ENCODE data around the gene PPARGC1A. TPM values are rescaled to one million over a fixed set of nuclear protein-coding genes. Genes with fewer than 3 reads are reported as not detected.

Gene PPARGC1A
- total RNA-seq, 1 donor from 2014 or later, result 5.5 TPM

DNA sequence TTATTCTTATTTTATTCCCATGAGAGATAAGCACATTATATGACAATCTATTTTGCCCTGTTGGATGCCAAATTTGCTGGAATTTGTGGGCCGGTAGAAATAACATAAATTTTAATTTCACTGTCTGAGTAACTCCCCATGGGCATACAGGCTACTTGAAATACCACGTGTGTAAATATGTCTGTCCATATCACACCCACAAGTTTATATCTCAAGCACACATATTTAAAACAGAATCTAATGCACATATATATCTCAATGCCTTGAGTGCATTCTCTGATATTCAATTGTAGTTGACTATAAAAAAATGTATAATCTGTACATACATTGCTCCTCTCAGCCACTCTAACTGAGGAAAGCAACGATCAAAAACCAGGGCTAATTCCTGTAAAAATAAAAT is 51.2 kb downstream of the PPARGC1A start:
- DNase-seq, result no peak

DNA sequence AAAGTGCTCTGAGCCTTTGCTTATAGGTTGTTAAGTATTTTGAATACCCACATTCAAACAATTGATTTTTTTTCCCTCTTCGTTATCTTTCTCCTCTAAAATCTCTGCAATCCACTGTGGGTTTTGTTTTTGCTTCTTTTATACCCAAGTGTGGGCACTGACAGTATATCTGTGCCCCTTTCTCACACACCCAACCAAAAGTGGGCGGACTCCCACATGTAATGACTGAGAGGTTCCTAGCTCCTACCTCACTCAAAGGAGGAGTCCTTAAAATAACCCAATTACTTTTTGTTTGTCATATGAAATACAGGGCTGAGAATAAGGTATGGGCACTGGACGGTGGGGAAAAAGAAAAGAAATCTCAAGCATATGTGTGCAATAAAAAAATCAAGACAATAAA is 51.7 kb downstream of the PPARGC1A start:
- no peak for DNase-seq

DNA sequence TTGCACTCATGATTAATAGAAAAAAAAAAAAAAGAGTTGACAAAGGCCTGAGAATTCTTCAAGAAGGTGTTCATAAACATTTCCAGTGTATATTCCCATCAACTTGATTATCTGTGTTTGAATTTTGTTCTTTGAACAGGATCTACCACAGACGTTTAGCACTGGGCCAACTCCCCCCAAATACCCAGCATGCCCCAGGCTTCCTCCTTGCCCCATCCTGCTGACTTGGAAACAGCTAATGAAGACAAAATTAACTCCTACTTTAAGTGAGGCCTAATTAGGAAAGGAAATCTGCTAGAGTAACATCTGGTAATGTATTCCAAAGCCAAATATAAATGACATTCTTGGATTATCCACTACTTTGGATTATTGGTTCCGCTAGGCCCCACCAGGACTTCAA is 52.5 kb downstream of the PPARGC1A start:
- DNase-seq, result no peak

DNA sequence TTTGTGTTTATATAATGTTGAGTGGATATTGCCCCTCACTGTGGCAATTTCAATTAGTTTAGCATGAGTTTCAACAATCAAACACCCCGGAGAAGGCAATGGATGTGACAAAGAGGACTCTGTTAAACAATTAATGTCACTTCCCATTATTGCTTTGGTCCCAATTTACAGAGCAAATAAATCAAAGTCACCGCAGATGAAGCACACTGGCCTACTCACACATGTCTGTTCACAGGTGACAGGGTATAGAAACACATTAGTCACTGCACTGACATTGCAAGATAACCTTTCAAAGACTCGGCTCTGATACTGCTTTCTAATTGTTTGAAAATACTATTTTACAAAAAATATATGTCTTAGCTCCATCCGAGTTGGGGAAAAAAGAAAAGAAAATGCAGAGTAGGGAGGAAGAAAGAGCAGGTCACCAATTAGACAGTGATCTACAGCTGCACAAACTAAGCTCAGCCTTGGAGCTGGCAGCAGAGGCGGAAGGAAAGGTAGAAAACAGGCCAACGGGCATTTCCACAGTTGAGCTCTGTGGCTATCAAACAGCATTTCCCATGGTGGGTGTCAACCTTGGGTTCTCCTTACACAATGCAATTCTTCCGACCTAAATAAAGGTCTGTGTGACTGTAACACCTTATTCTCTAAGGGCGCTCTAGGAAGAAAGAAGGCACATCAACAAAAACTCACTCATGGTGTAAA is 53.9 kb downstream of the PPARGC1A start:
- DNase-seq, result no peak

DNA sequence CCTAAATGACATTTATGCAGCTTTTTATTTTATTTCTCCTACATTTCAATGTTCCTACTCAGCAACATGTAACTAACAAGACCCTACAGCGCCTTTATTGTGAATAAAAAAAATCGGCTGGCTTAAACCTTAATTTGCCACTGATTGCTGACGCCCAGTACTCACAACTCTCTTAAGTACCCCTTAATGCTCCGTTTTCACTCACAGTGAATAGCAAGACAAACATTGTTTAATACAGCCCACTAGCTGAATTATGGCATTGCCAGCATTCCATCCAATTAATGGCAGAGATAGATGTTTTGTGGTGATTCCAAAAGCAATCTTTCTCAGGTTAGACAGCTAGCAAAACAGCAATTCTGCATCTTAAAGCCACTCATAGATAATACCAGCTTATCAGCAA is 61.1 kb downstream of the PPARGC1A start:
- DNase-seq, result no peak

- DNase-seq, result no peak
These were observed 61.7 kb downstream of the PPARGC1A start for GRCh38 chr4:23828020-23828715.

- DNase-seq, result no peak
These were observed 67.7 kb downstream of the PPARGC1A start for GRCh38 chr4:23822181-23822580.

- DNase-seq, result no peak
These were observed 70.8 kb downstream of the PPARGC1A start for GRCh38 chr4:23819041-23819511.

GRCh38 chr4:23818097-23818885 is 71.6 kb downstream of the PPARGC1A start:
- DNase-seq, result no peak

- DNase-seq, result no peak
These were observed 74.7 kb downstream of the PPARGC1A start for GRCh38 chr4:23814996-23815660.

GRCh38 chr4:23814587-23814986 is 75.3 kb downstream of the PPARGC1A start:
- no peak for DNase-seq

DNA sequence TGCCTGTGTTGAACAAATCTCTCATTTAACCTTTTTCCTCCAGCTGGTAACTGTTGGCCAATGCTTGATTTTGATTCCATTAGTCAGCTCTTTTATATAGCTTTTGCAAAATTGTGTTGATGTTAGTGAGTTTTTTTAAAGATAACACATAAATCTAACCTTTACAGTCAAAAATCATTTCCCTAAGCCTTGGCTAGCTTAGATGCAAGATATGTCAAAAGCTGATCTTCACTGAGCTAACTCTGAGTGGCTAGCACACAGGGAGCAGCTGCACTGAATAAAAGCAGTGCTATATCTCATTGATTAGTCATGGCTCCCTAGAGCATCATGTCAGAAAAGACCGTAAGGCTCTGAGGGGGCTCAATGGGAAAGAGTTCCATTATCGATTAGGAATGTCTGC is 78.7 kb downstream of the PPARGC1A start:
- DNase-seq, result no peak

DNA sequence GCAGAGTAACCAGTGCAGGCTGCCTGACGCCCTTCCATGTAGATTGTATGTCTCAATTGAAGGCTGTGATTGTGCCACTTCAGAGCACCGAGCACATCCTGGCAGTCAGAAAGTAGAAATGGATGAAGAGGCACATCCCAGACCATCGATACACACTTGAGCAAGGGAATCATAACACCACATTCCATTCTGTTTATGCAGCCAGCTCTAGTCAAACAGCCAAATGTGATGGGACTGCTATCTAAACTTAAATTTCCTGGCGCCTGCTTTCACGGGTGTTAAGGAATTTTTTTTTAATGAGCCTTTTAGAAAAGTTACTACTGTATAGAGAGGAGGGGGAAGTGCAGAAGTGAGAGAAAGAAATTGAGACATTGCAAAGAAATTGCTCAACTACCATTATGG is 84.4 kb downstream of the PPARGC1A start:
- no peak for DNase-seq

GRCh38 chr4:23789762-23790161 is 100.1 kb downstream of the PPARGC1A start:
- DNase-seq, result no peak

DNA sequence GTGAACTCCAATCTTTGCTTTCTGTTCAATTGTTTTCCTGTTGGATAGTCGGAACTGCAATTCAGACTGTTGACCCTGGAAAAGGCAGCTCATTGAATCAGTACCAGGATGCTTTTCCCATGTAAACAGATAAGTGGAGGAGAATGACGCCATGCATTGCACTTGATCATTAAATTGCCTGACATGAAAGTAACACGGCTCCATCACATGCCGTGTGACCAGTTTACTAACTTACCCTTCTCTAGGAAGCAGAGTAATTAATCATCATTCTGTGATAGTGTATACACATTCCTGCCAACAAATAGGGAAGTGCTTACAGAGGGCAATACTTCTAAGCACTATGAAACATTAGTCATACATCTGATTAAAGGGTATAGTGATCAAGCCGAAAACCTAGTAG is 101.4 kb downstream of the PPARGC1A start:
- no peak for DNase-seq

- no peak for DNase-seq
These were observed 101.8 kb downstream of the PPARGC1A start for GRCh38 chr4:23788027-23788426.

DNA sequence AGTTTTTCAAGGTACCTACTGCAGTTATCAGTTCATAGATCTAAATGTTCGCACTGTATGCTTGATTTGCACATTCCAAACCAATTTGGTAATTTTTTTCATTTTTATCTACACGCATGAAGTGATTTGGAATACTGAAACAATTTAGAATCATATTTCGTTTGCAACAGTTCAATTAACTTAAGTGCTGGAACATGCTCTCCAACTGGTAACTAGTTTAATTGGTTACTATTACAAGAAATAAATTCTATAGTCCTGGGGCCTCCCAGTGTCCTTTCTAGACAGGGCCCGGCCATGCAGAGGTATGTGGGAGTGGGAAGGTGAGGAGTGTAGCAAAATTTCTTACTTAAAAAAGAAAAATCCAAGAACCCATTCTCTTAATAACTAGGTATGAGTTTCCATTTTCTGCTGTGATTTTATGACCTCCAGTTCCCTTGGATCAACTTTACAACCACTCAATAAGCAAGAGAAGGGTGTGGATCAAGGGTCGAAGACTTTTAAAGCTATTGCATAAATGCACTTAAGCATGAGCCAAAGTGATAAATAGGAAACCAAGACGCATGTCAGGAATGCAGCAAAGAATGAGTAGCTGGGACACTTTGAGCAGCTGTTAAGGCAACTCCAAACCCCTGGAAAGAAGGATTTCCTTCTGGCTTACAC is 106.9 kb downstream of the PPARGC1A start:
- no peak for DNase-seq

DNA sequence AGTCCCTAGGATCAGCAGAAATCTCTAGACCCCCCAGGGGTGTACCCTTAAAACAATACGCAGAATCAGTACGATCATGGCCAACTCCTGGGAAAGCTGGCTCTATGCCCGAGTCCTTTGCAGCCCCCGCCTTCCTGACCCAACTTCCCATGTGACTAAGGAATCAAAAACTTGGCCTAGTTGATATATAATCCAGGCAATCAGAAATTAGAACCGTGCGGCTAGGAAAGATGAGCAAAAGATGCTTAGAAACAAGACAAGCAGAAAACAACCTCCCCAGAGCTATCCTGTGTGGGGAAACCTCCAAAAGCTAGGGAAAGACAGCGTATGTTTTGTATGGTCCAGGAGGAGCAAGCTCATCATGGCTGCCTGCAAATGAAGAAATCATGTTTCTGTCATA is 110.0 kb downstream of the PPARGC1A start:
- no peak for DNase-seq

- DNase-seq, result no peak
These were observed 110.4 kb downstream of the PPARGC1A start for GRCh38 chr4:23779422-23779821.

GRCh38 chr4:23775694-23776093 is 114.2 kb downstream of the PPARGC1A start:
- DNase-seq, result no peak

DNA sequence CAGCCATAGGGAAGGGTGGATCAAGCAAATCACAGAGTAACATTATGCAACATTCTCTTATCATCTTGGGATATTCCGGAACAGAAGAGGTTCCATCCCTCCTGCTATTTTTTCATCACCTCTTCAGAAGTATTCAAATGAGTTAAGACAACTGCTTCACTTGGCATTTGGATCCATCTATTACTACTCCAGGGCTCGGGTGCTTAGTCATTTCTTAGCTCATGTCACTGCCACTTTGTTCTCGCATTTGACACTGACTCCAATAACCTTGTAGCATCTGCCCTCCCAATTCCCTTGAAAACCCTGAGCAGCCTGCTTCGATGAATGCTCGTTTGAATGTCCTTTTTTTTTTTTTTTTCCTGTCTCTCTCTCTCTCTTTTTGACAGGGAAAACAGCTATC is 114.9 kb downstream of the PPARGC1A start:
- no peak for DNase-seq

Data from occipital lobe (tissue), 2 donors.